ENCODE results near the gene GLIS1.

DNA sequence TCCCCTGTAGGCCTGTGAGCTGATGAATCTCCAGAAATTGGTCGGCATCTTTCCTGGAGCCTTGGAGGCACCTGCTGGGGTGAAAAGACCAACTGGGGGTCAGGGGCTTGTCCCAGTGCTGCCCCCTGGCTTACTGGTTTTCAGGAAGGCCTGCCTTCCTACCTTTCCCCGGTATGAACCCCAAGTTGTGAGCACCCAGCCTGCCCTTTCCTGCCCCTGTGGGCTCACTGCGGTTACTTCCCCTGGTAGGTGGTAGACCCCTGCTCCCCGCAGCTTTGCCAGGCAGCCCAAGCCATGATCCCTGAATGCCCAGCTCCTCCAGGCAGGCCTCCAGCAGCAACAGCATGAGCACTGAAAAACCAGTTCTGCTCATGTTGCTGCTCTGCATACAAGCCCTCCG, 269.6 kb downstream of the GLIS1 start:
- TF ChIP-seq, protein P1, sequence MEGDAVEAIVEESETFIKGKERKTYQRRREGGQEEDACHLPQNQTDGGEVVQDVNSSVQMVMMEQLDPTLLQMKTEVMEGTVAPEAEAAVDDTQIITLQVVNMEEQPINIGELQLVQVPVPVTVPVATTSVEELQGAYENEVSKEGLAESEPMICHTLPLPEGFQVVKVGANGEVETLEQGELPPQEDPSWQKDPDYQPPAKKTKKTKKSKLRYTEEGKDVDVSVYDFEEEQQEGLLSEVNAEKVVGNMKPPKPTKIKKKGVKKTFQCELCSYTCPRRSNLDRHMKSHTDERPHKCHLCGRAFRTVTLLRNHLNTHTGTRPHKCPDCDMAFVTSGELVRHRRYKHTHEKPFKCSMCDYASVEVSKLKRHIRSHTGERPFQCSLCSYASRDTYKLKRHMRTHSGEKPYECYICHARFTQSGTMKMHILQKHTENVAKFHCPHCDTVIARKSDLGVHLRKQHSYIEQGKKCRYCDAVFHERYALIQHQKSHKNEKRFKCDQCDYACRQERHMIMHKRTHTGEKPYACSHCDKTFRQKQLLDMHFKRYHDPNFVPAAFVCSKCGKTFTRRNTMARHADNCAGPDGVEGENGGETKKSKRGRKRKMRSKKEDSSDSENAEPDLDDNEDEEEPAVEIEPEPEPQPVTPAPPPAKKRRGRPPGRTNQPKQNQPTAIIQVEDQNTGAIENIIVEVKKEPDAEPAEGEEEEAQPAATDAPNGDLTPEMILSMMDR (IDR thresholded peaks at IDR 0.05; ENCODE audit: insufficient read depth, low read length, poor library complexity, severe bottlenecking): no peak
- TF ChIP-seq EZH2phosphoT487 (conservative IDR thresholded peaks at IDR 0.05; ENCODE audit: low read length): no peak
